BJ (cell line): ENCODE results near the gene CDC7. TPM values are rescaled to one million over a fixed set of nuclear protein-coding genes. Genes with fewer than 3 reads are reported as not detected.
"Not testable (repeated sequence)": the region's sequence is repeated elsewhere in the genome, so short reads cannot be mapped to it uniquely, and the experiment has no call there.

Experiments
- CTCF ChIA-PET: fragments of 350-600 bp; formaldehyde crosslinking; extraction: SDS; loops from one replicate; lab custom pipeline; 2021; ENCODE audit warnings: antibody characterized with exemption, inconsistent platforms; lab: Yijun Ruan, JAX
- POLR2A ChIA-PET: fragments of 300-600 bp; sonication (Branson Sonifier 250); formaldehyde crosslinking; extraction: SDS; loops from one replicate; lab custom pipeline; 2021; ENCODE audit warnings: antibody characterized with exemption; lab: Charles Lee
- DNase-seq: peaks from one replicate; pipeline ENCODE4 v3.0.0-alpha.2; 2011; ENCODE audit warnings: low read depth
- H3K27me3 ChIP-seq: 2 replicates; pipeline ENCODE4 v1.6.0; 2011; ENCODE audit warnings: low read length; ENCODE audit not compliant: control insufficient read depth, insufficient read depth
- H3K36me3 ChIP-seq: 2 replicates; pipeline ENCODE4 v1.5.1; 2011; ENCODE audit warnings: low read length; ENCODE audit not compliant: control insufficient read depth, insufficient read depth
- H3K4me3 ChIP-seq: 2 replicates; pipeline ENCODE4 v1.5.1; 2011; ENCODE audit warnings: low read depth, mild to moderate bottlenecking, control low read depth, low read length
- CTCF ChIP-seq: IDR thresholded peaks from 2 replicates; pipeline ENCODE4 v1.5.1; 2011; ENCODE audit warnings: low read depth, mild to moderate bottlenecking, control low read depth, inconsistent platforms, low read length, moderate library complexity; ENCODE audit not compliant: insufficient read depth
- polyA plus RNA-seq: library from polyadenylated mRNA; depleted of rRNA; stranded (reverse); fragments of >200 nt; gene quantifications from 2 replicates; pipeline ENCODE4 v1.2.3, GENCODE V29; 2011

CDC7 gene
- polyA plus RNA-seq, 1 experiment = 2.6 TPM

GRCh38 chr1:91519167-91519566, 18.5 kb downstream of the CDC7 start:
- POLR2A ChIA-PET, H3K36me3 ChIP-seq, DNase-seq, H3K27me3 ChIP-seq, H3K4me3 ChIP-seq: not testable (repeated sequence)
- 0 out of 2 replicates have a peak, but pooled peaks have one; percentile 6 for TF ChIP-seq CTCF
- CTCF ChIA-PET = interaction anchor here (0.6 to 1.6 kb wide), 4 partner anchors 173 to 772 kb away, joined by 3 to 6 read pairs (median 4); no protein-coding TSS in a partner anchor

GRCh38 chr1:91520942-91521507, 20.4 kb downstream of the CDC7 start:
- no peaks in the 10 kb centered on the region for H3K36me3 ChIP-seq
- no peaks in the 10 kb centered on the region for H3K27me3 ChIP-seq
- no peak overlapping the region for H3K4me3 ChIP-seq
- POLR2A ChIA-PET = no interaction called here
- no peak for TF ChIP-seq CTCF
- no peak for DNase-seq
- CTCF ChIA-PET = interaction anchor here (1.0 to 1.1 kb wide), 3 partner anchors 360 to 406 kb away, joined by 3 read pairs; partner anchors contain the start of gene TGFBR3

GRCh38 chr1:91523482-91523881, 22.8 kb downstream of the CDC7 start:
- no peak for DNase-seq
- Histone ChIP-seq H3K27me3 (no peaks in the 10 kb centered on the region), H3K36me3 (no peaks in the 10 kb centered on the region), H3K4me3 (no peak overlapping the region)
- ChIA-PET CTCF (interaction anchor here (3.4 kb wide), 1 partner anchor 10 kb away, joined by 11 read pairs; no protein-coding TSS in a partner anchor), POLR2A (no interaction called here)
- no peak for TF ChIP-seq CTCF

GRCh38 chr1:91526496-91526895, 25.8 kb downstream of the CDC7 start:
- DNase-seq = peak; percentile 44
- ChIA-PET POLR2A (no interaction called here), CTCF (interaction anchor here (1.1 to 3.4 kb wide), 2 partner anchors 13 to 402 kb away, joined by 3 to 11 read pairs; no protein-coding TSS in a partner anchor)
- no peak overlapping the region for H3K4me3 ChIP-seq
- H3K36me3 ChIP-seq = no peaks in the 10 kb centered on the region
- no peak for TF ChIP-seq CTCF
- no peaks in the 10 kb centered on the region for H3K27me3 ChIP-seq

GRCh38 chr1:91527266-91527765, 26.7 kb downstream of the CDC7 start:
- CTCF ChIA-PET = interaction anchor here (1.0 to 1.4 kb wide), 3 partner anchors 50 to 390 kb away, joined by 3 read pairs; no protein-coding TSS in a partner anchor

More at GRCh38 chr1:91527266-91527765, 26.7 kb downstream of the CDC7 start:
- DNase-seq = no peak
- Histone ChIP-seq H3K36me3 (no peaks in the 10 kb centered on the region), H3K4me3 (no peak overlapping the region), H3K27me3 (no peaks in the 10 kb centered on the region)
- no peak for TF ChIP-seq CTCF
- POLR2A ChIA-PET = no interaction called here
